ENCODE measurements around the gene FASN. TPM values are rescaled to one million over a fixed set of nuclear protein-coding genes. Genes with fewer than 3 reads are reported as not detected.

FASN gene
- total RNA-seq, 6 donors from 2014 or later = 191 to 805 (median 577) TPM

GRCh38 chr17:82083533-82084359 lies 14.3 kb downstream of the FASN start:
- no peak for ATAC-seq (ENCODE audit: low FRiP score in 2 of 2)
- TF ChIP-seq CTCF (IDR thresholded peaks at IDR 0.05) (no peak), POLR2AphosphoS5 (IDR thresholded peaks at IDR 0.05) (no peak), EP300 (IDR thresholded peaks at IDR 0.05) (no peak), POLR2A (IDR thresholded peaks at IDR 0.05) (no peak)
- H3K27me3 ChIP-seq = no peaks in the 10 kb centered on the region
- no peaks in the 10 kb centered on the region for H3K9me3 ChIP-seq
- H3K27ac ChIP-seq = no peak overlapping the region
- 87 to 94% methylated on average over 16 to 53 of the region's 55 CpGs for WGBS, 2 donors
- H3K36me3 ChIP-seq = peaks cover 92 to 100% (median 99%) of the 10 kb centered on the region in 4 donors
- H3K4me3 ChIP-seq = no peak overlapping the region
- no peaks in the 10 kb centered on the region for H3K4me1 ChIP-seq
- DNase-seq = peak in 1 of 2 donors; percentile 85

GRCh38 chr17:82083009-82083408 lies 15.0 kb downstream of the FASN start:
- H3K4me1 ChIP-seq = no peaks in the 10 kb centered on the region
- DNase-seq (peak in 1 of 2 donors; percentile 79), ATAC-seq (ENCODE audit: low FRiP score in 2 of 2) (no peak)
- H3K27ac ChIP-seq = no peak overlapping the region
- H3K36me3 ChIP-seq = peaks cover 87 to 100% (median 97%) of the 10 kb centered on the region in 4 donors
- no peak overlapping the region for H3K4me3 ChIP-seq
- H3K27me3 ChIP-seq = no peaks in the 10 kb centered on the region
- H3K9me3 ChIP-seq = no peaks in the 10 kb centered on the region
- WGBS, 2 donors = 97% methylated on average over 16 to 24 of the region's 24 CpGs
- TF ChIP-seq POLR2A (IDR thresholded peaks at IDR 0.05) = no peak

- peak in 1 of 2 donors; percentile 84 for DNase-seq
Observed at GRCh38 chr17:82082456-82082855, 15.6 kb downstream of the FASN start.

GRCh38 chr17:82081966-82082365 lies 16.1 kb downstream of the FASN start:
- DNase-seq = peak in 1 of 2 donors; percentile 77
- no peak for ATAC-seq (ENCODE audit: low FRiP score in 2 of 2)
- H3K9me3 ChIP-seq = no peaks in the 10 kb centered on the region
- peaks cover 78 to 93% (median 88%) of the 10 kb centered on the region in 4 donors for H3K36me3 ChIP-seq
- 90 to 93% methylated on average over 15 to 22 of the region's 22 CpGs for WGBS, 2 donors
- H3K4me1 ChIP-seq = no peaks in the 10 kb centered on the region
- TF ChIP-seq POLR2A (IDR thresholded peaks at IDR 0.05) = no peak
- no peak for TF ChIP-seq POLR2AphosphoS5 (IDR thresholded peaks at IDR 0.05)
- TF ChIP-seq EP300 (IDR thresholded peaks at IDR 0.05) = no peak
- TF ChIP-seq CTCF (IDR thresholded peaks at IDR 0.05) = no peak
- no peak overlapping the region for H3K4me3 ChIP-seq
- no peaks in the 10 kb centered on the region for H3K27me3 ChIP-seq
- H3K27ac ChIP-seq = no peak overlapping the region

More at GRCh38 chr17:82082456-82082855, 15.6 kb downstream of the FASN start:
- TF ChIP-seq EP300 (IDR thresholded peaks at IDR 0.05) (no peak), POLR2A (IDR thresholded peaks at IDR 0.05) (no peak), CTCF (IDR thresholded peaks at IDR 0.05) (no peak), POLR2AphosphoS5 (IDR thresholded peaks at IDR 0.05) (no peak)
- Histone ChIP-seq H3K27ac (no peak overlapping the region), H3K27me3 (no peaks in the 10 kb centered on the region), H3K4me1 (no peaks in the 10 kb centered on the region), H3K36me3 (peaks cover 83 to 98% (median 93%) of the 10 kb centered on the region in 4 donors), H3K9me3 (no peaks in the 10 kb centered on the region), H3K4me3 (no peak overlapping the region)
- ATAC-seq (ENCODE audit: low FRiP score in 2 of 2) = no peak
- 88 to 100% methylated on average over 1 to 6 of the region's 19 CpGs for WGBS, 2 donors

- Histone ChIP-seq H3K27ac (no peak overlapping the region), H3K36me3 (peaks cover 74 to 89% (median 84%) of the 10 kb centered on the region in 4 donors), H3K27me3 (no peaks in the 10 kb centered on the region), H3K4me1 (no peaks in the 10 kb centered on the region), H3K4me3 (no peak overlapping the region), H3K9me3 (no peaks in the 10 kb centered on the region)
- peak in 1 of 2 donors; percentile 79 for DNase-seq
- ATAC-seq (ENCODE audit: low FRiP score in 2 of 2) = no peak
- TF ChIP-seq EP300 (IDR thresholded peaks at IDR 0.05) = no peak
- TF ChIP-seq CTCF (IDR thresholded peaks at IDR 0.05) = no peak
- TF ChIP-seq POLR2A (IDR thresholded peaks at IDR 0.05) = no peak
- TF ChIP-seq POLR2AphosphoS5 (IDR thresholded peaks at IDR 0.05) = no peak
- 90 to 96% methylated on average over 4 to 15 of the region's 20 CpGs for WGBS, 2 donors
Observed at GRCh38 chr17:82081546-82081945, 16.5 kb downstream of the FASN start.
